Right atrium auricular region (tissue), 2 donors: ENCODE data around the gene CACNA1G. TPM values are rescaled to one million over a fixed set of nuclear protein-coding genes. Genes with fewer than 3 reads are reported as not detected.

Experiments
- DNase-seq: peaks from one replicate; pipeline ENCODE4 v3.0.0-alpha.2; 2019; ENCODE audit warnings: low spot score
- H3K27ac ChIP-seq, 2 donors: fragments of 200-600 bp; sonication (generic); 1 replicate in 1 of 2; 2 replicates in 1 of 2; pipeline ENCODE4 v1.5.1; 2016 to 2019
- H3K27me3 ChIP-seq, 2 donors: fragments of 200-600 bp; sonication (generic); one replicate each; pipeline versions ENCODE4 v1.5.1 to v1.6.0; 2017 to 2019
- H3K36me3 ChIP-seq: fragments of 200-600 bp; sonication (generic); one replicate; pipeline ENCODE4 v1.5.1; 2016
- H3K4me1 ChIP-seq, 2 donors: fragments of 200-600 bp; sonication (generic); one replicate each; pipeline versions ENCODE4 v1.5.1 to v1.6.0; 2017 to 2019
- H3K4me3 ChIP-seq, 2 donors: fragments of 200-600 bp; sonication (generic); 1 replicate in 1 of 2; 2 replicates in 1 of 2; pipeline ENCODE4 v1.5.1; 2017 to 2019; ENCODE audit warnings: mild to moderate bottlenecking in 1 of 2, moderate library complexity in 1 of 2
- H3K9me3 ChIP-seq, 2 donors: fragments of 200-600 bp; sonication (generic); one replicate each; pipeline ENCODE4 v1.5.1; 2019
- total RNA-seq, 2 donors: library from RNA; depleted of rRNA; stranded (reverse); fragments of >200 nt; gene quantifications; one replicate each; pipeline ENCODE4 v1.1.0, GENCODE V29; 2016
- TF ChIP-seq, protein P1 (sequence below), 2 donors: fragments of 200-600 bp; sonication (generic); IDR thresholded peaks; one replicate each; pipeline ENCODE4 v1.5.1; 2019; ENCODE audit warnings: antibody characterized with exemption in 2 of 2

The CACNA1G gene
- total RNA-seq, 2 donors from 2014 or later: 4.3 to 6.2 TPM

DNA sequence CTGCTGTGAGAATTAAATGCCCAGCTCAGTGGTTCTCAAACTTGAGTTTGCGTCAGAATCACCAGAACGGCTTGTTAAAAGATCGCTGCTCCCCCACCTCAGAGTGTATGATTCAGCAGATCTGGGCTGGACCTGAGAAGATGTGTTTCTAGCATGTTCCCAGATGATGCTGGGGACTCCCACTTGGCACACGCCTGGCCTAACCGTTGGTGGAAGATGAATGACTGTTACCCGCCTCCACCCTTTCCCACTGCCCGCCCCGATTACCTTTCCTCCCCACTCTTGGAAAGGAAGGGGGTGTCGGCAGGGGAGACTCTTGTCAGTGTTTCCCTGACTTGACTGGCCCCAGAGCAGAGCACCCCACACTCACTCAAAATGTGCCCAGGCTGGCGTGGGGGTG lies 44.9 kb downstream of the CACNA1G start:
- DNase-seq: no peak
- Histone ChIP-seq H3K9me3 (no peaks in the 10 kb centered on the region), H3K27ac (no peak overlapping the region), H3K36me3 (no peaks in the 10 kb centered on the region), H3K27me3 (no peaks in the 10 kb centered on the region), H3K4me1 (peaks cover 0 to 40% of the 10 kb centered on the region in 2 donors), H3K4me3 (no peak overlapping the region)
- TF ChIP-seq, protein P1, sequence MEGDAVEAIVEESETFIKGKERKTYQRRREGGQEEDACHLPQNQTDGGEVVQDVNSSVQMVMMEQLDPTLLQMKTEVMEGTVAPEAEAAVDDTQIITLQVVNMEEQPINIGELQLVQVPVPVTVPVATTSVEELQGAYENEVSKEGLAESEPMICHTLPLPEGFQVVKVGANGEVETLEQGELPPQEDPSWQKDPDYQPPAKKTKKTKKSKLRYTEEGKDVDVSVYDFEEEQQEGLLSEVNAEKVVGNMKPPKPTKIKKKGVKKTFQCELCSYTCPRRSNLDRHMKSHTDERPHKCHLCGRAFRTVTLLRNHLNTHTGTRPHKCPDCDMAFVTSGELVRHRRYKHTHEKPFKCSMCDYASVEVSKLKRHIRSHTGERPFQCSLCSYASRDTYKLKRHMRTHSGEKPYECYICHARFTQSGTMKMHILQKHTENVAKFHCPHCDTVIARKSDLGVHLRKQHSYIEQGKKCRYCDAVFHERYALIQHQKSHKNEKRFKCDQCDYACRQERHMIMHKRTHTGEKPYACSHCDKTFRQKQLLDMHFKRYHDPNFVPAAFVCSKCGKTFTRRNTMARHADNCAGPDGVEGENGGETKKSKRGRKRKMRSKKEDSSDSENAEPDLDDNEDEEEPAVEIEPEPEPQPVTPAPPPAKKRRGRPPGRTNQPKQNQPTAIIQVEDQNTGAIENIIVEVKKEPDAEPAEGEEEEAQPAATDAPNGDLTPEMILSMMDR (IDR thresholded peaks at IDR 0.05): no peak

DNA sequence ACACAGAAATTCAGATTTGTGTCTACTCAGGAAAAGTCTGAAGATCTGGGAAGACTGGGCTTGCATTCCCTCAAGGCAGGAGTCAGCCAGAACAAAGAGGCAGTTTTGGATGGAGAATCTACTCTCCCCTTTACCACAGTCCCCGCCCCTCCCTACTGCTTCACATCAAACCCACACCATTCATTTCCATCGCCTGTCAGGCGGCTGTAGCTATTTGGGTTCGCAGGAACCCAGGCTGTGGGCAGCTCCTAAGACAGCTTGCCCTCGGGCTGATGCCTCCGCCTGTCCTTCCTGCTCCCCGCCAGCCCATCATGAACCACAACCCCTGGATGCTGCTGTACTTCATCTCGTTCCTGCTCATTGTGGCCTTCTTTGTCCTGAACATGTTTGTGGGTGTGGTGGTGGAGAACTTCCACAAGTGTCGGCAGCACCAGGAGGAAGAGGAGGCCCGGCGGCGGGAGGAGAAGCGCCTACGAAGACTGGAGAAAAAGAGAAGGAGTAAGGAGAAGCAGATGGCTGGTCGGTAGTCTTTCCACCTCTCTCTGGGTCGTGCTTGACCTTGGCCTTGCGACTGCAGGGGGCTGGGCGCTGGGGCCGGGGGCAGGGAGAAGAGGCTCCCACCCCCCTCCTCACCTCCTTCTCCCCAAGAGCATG lies 47.1 kb downstream of the CACNA1G start:
- Histone ChIP-seq H3K36me3 (no peaks in the 10 kb centered on the region), H3K27ac (no peak overlapping the region), H3K9me3 (no peaks in the 10 kb centered on the region), H3K4me3 (no peak overlapping the region), H3K4me1 (peaks cover 0 to 30% of the 10 kb centered on the region in 2 donors), H3K27me3 (no peaks in the 10 kb centered on the region)
- TF ChIP-seq, protein P1 (IDR thresholded peaks at IDR 0.05): no peak
- no peak for DNase-seq

DNA sequence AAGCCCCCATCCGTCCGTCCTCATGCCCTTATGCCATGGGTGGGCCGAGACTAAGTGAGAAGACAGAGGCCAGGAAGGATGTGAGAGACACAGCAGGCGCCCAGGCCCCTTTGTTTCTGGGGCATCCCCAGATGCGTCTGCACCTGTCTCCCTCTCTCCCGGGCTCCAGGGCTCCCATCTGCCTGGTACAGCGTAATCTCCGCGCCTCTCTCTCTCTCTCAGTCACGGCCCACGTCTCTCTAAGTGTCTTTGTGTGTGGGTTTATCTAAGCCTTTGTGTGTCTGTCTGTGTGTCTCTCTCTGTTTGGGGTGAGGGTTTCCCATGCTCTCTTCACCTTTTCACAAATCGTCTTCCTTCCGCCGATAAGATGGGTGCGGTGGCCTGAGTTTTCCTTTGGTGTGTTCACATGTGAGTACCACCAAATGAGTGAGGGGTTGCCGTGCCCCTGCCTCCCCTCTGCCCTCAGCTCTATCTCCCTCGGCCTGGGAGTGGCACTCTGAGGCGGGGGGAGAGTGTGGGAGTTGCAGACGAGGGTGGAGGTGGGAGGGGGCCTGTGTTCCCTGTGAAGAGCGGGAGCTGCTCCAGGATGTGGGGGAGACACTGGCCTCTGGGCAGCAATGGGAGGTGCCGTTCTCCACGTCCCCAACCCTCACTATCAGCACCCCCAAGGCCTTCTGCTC lies 48.3 kb downstream of the CACNA1G start:
- Histone ChIP-seq H3K27me3 (no peaks in the 10 kb centered on the region), H3K4me1 (peaks cover 0 to 28% of the 10 kb centered on the region in 2 donors), H3K36me3 (no peaks in the 10 kb centered on the region), H3K9me3 (no peaks in the 10 kb centered on the region), H3K27ac (no peak overlapping the region), H3K4me3 (no peak overlapping the region)
- DNase-seq: no peak
- TF ChIP-seq, protein P1 (IDR thresholded peaks at IDR 0.05): no peak

DNA sequence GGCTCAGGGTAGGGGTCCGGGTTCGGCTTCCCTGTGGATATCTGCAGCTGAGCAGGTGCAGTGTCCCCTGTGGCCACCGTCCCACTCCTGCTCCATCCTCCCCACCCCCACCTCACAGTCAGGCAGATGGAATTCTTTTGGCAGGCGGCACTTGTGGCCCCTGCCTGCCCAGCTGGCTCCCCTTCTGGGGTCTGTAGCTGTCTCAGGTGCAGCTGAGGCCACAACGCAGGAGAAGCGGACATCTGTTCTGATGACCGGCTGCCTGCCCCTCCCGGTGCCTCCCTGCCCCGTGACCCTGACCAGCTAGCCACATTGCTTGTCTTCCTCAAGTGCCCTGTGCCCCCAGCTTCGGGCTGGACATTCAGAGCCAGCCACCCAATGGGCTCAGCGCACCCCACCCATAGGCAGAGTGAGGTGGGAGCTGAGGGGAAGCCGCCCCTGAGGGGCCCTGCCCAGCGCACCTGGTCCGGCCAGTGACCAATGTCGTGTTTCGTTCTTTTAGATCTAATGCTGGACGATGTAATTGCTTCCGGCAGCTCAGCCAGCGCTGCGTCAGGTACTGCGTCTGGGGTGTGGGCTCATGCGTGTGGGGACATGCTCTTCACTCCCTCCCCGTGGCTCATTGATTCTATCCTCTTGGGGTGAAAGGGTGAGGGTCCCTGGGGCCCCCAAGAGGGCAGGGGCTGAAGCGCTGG lies 49.0 kb downstream of the CACNA1G start:
- TF ChIP-seq, protein P1 (IDR thresholded peaks at IDR 0.05): no peak
- no peak overlapping the region for H3K4me3 ChIP-seq
- H3K27ac ChIP-seq: no peak overlapping the region
- H3K27me3 ChIP-seq: no peaks in the 10 kb centered on the region
- H3K9me3 ChIP-seq: no peaks in the 10 kb centered on the region
- DNase-seq: no peak
- H3K36me3 ChIP-seq: no peaks in the 10 kb centered on the region
- H3K4me1 ChIP-seq: peaks cover 0 to 22% of the 10 kb centered on the region in 2 donors

DNA sequence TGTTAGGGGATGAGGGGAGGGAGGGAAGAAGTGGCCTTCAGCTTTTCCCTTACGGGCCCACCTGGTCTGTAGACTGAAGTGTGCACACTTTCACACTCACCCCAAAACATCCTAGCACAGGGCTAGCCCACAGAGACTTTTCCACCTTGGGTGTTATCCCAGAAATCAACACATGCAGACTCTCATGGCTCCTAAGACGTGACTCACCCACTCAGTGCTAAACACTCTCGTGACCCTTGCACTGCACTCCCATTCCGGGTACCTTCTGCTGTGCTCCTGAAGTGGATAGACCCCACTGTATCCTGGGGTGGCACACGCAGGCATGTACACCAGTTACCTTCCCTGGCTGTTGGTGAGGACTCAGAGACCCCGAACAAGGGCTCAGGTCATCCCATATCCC lies 51.1 kb downstream of the CACNA1G start:
- Histone ChIP-seq H3K4me3 (no peak overlapping the region), H3K27me3 (no peaks in the 10 kb centered on the region), H3K9me3 (no peaks in the 10 kb centered on the region), H3K27ac (no peak overlapping the region), H3K36me3 (no peaks in the 10 kb centered on the region), H3K4me1 (peaks cover 0 to 9% of the 10 kb centered on the region in 2 donors)
- DNase-seq: no peak
- TF ChIP-seq, protein P1 (IDR thresholded peaks at IDR 0.05): no peak
